ENCODE data around the gene PFDN6. TPM values are rescaled to one million over a fixed set of nuclear protein-coding genes. Genes with fewer than 3 reads are reported as not detected.

PFDN6 gene
- total and polyA plus RNA-seq, 2 of the 13 experiments (the other 11 are each of a cell fraction or from before 2014, with no cell fraction given) = 75.5 to 87.0 TPM

- no peak for TF ChIP-seq HOXA9 (CRISPR knock-in tag; IDR thresholded peaks at IDR 0.05; ENCODE audit: borderline replicate concordance)
- peak; percentile 92 for TF ChIP-seq ELF1 (CRISPR knock-in tag; IDR thresholded peaks at IDR 0.05)
- peak; percentile 80; the same call in 1 of the 2 replicates for TF ChIP-seq ZNF775 (CRISPR knock-in tag; IDR thresholded peaks at IDR 0.05; ENCODE audit: borderline replicate concordance)
- peak; percentile 98 for TF ChIP-seq FOXK1 (CRISPR knock-in tag; IDR thresholded peaks at IDR 0.05; ENCODE audit: borderline replicate concordance, low read depth)
- no peak for TF ChIP-seq ZNF207 (IDR thresholded peaks at IDR 0.05; ENCODE audit: borderline replicate concordance)
- TF ChIP-seq ZNF446 (CRISPR knock-in tag; IDR thresholded peaks at IDR 0.05) = peak; percentile 65
- TF ChIP-seq ZNF737 (CRISPR knock-in tag; IDR thresholded peaks at IDR 0.05; ENCODE audit: borderline replicate concordance) = peak; percentile 83; the same call in 1 of the 2 replicates
- no peak for TF ChIP-seq KDM6A (CRISPR knock-in tag; IDR thresholded peaks at IDR 0.05; ENCODE audit: low read depth)
- TF ChIP-seq ESRRA (CRISPR knock-in tag; IDR thresholded peaks at IDR 0.05; ENCODE audit: low read depth) = peak; percentile 69; the same call in 1 of the 2 replicates
- peak; percentile 75; the same call in 1 of the 2 replicates for TF ChIP-seq NFKBIZ (CRISPR knock-in tag; IDR thresholded peaks at IDR 0.05)
- TF ChIP-seq ZNF569 (CRISPR knock-in tag; IDR thresholded peaks at IDR 0.05; ENCODE audit: borderline replicate concordance) = no peak; the same call in 1 of the 2 replicates
- TF ChIP-seq ZNF230 (CRISPR knock-in tag; IDR thresholded peaks at IDR 0.05) = peak; percentile 86
- peak; percentile 92 for TF ChIP-seq ZNF713 (CRISPR knock-in tag; IDR thresholded peaks at IDR 0.05)
- peak; percentile 27; the same call in 1 of the 2 replicates for TF ChIP-seq ZC3H13 (CRISPR knock-in tag; IDR thresholded peaks at IDR 0.05)
- TF ChIP-seq ZNF30 (CRISPR knock-in tag; IDR thresholded peaks at IDR 0.05) = peak; percentile 80; the same call in 1 of the 2 replicates
- TF ChIP-seq ZBTB39 (CRISPR knock-in tag; IDR thresholded peaks at IDR 0.05) = peak; percentile 93; the same call in 1 of the 2 replicates
- TF ChIP-seq ZNF138 (CRISPR knock-in tag; IDR thresholded peaks at IDR 0.05; ENCODE audit: low read depth) = peak; percentile 96
- TF ChIP-seq HIVEP1 (CRISPR knock-in tag; IDR thresholded peaks at IDR 0.05) = no peak; the same call in none of the 2 replicates
- no peak for TF ChIP-seq CCAR2 (optimal IDR thresholded peaks at IDR 0.05; ENCODE audit: low read depth, low read length)
- TF ChIP-seq HOXA7 (CRISPR knock-in tag; IDR thresholded peaks at IDR 0.05) = no peak
- 0 out of 2 replicates have a peak, but pooled peaks have one; percentile 63 for TF ChIP-seq ZNF468 (CRISPR knock-in tag; IDR thresholded peaks at IDR 0.05)
- peak; percentile 64; the same call in 1 of the 2 replicates for TF ChIP-seq ZNF878 (CRISPR knock-in tag; IDR thresholded peaks at IDR 0.05)
- TF ChIP-seq AKNA (CRISPR knock-in tag; IDR thresholded peaks at IDR 0.05; ENCODE audit: borderline replicate concordance) = peak; percentile 84; the same call in 1 of the 2 replicates
Observed at GRCh38 chr6:33271468-33272274, 17.7 kb upstream of the PFDN6 start, which contains the start of the genes RPS18 and VPS52 (continued).
